ENCODE measurements around the gene TMEM242. TPM values are rescaled to one million over a fixed set of nuclear protein-coding genes. Genes with fewer than 3 reads are reported as not detected.

Gene TMEM242
- 5.7 and 5.8 TPM in 2 replicates for total RNA-seq

DNA sequence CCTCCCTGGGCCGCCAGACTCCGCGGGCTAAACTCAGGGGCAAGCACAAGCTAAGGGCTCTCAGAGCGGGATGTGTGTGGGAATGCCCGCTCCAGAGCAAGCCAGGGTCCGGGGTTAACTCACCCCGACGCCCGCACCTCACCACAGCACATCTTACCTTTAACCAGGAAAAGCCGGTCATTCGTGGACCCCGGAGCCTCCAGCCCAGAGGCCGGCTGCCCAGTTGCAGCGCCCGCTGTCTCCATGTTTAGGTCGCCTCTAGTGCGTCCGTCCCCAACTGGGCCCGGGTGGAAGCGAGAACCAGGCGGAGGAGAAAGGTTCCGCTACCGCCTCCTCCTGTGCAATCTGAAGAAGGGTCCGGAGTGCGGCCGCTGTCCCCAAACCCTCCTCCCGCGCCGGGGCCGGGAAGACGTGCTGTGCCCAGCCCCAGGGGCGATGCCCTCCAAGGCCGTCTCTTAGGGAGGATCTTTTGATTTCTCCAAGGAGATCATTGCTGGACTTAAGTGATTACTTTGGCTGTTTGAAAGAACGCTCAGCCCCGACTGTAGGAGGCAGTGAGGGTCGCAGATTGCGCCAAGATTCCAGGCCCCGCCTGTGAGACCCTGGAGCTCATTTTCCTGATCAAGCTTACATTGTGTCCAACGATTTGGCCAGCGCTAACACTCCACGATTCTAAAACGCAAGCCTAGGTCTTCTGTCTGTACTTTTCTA, at the start of gene TMEM242:
TMEM242 (minus strand) TSS at position 265 of the 711 bp plus-strand sequence; CDS start at position 245, 20 bp downstream.

Other genes starting within 250 kb of the TMEM242 start
- 3.2 and 4.3 TPM in 2 replicates for gene ZDHHC14, start 57.7 kb upstream of the TMEM242 start, total RNA-seq